HG02571 (cell line): ENCODE data around the gene HMBS.
"Not testable (repeated sequence)": the region's sequence is repeated elsewhere in the genome, so short reads cannot be mapped to it uniquely, and the experiment has no call there.

Experiments
- ATAC-seq: cut with Tn5 transposase; IDR thresholded peaks from one replicate; pipeline ENCODE4 v1.9.1; 2021; ENCODE audit warnings: mild to moderate bottlenecking, moderate library complexity; ENCODE audit not compliant: unreplicated experiment

HMBS gene

GRCh38 chr11:119084663-119085436, at the start of gene HMBS:
Gene HMBS (plus strand): TSS chr11:119084881. CDS start chr11:119085034, 153 bp downstream.
- ATAC-seq = peak; percentile 88

DNA sequence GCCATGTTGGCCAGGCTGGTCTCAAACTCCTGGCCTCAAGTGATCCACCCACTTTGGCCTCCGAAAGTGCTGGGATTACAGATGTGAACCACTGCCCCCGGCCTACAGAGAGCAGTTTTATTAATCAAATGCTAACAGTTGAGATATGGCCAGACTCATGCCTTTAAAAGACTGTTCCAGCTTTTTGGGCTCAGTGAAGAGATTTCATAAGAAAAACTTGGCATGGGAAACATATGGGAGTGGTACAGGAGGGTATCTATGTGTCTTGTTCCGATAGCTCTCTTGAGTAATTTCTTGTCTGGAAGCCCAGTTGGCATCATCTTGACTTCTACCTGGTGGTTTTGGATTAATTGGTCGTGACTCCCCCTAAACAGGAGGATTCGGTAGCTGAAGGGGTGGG, 45.8 kb upstream of the HMBS start:
- no peak for ATAC-seq

DNA sequence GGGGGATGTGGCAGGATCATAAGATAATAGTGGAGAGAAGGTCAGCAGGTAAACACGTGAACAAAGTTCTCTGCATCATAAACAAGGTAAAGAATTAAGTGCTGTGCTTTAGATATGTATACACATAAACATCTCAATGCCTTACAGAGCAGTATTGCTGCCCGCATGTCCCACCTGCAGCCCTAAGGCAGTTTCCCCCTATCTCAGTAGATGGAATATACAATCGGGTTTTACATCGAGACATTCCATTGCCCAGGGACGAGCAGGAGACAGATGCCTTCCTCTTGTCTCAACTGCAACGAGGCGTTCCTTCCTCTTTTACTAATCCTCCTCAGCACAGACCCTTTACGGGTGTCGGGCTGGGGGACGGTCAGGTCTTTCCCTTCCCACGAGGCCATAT, 45.2 kb upstream of the HMBS start:
- not testable (repeated sequence) for ATAC-seq

GRCh38 chr11:119041821-119042514, 42.7 kb upstream of the HMBS start:
- ATAC-seq = no peak

GRCh38 chr11:119042927-119043326, 41.8 kb upstream of the HMBS start:
- no peak for ATAC-seq

DNA sequence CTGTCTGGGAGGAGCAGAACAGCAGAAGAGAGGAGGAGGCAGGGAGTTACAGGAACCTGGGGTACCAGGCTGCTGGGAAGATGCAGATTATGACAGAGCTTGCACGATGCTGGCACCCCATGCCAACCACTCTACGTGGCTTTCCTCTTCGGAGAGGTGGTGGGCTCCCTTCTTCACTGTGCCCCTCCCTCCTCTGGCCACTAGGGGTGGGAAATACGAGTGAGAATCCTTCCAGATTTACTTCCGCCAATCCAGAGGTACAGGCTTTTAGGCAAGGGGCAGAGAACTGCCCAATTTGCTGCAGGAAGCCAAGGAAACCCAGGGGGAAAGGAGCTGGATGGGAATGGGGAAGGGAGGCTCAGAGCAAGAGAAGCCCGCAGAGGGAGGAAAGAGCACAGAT, 40.0 kb upstream of the HMBS start:
- no peak for ATAC-seq

DNA sequence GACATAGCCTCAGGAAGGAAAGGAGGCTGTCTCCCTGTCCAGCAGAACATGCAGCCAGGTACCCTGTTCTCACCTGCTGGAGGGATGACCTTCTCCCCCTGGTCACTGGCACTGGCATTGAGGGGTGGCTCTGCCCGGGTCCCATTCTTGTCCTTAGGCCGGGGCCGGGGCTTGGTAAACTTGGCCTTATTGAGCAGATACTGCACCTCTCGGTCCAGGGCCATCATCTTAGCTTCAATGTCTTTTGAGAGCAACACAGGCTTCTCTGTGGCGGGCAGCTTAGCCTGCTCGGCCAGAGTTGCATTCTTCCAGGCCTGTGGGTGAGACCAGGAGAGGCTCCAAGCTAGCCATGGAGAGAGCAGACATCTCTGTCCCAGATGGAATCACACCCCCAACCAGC, 38.2 kb upstream of the HMBS start:
- no peak for ATAC-seq

DNA sequence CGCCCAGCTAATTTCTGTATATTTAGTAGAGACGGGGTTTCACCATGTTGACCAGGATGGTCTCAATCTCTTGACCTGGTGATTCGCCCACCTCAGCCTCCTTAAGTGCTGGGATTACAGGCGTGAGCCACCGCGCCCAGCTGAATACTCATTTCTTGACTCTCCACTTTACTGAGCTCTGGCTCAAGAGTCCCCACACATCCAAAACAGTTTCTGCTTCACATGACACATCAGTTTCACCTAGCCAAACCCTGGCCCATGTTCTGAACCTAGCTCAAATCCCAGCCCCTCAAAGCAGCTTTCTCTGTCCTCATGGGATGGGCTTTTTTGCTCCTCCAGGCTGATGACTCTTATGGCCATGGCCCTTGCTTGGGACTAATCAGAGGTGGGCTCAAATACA, 37.5 kb upstream of the HMBS start:
- ATAC-seq = no peak

- no peak for ATAC-seq
Observed at GRCh38 chr11:119048644-119049043, 36.0 kb upstream of the HMBS start.

- no peak for ATAC-seq
Observed at GRCh38 chr11:119049081-119049480, 35.6 kb upstream of the HMBS start.

DNA sequence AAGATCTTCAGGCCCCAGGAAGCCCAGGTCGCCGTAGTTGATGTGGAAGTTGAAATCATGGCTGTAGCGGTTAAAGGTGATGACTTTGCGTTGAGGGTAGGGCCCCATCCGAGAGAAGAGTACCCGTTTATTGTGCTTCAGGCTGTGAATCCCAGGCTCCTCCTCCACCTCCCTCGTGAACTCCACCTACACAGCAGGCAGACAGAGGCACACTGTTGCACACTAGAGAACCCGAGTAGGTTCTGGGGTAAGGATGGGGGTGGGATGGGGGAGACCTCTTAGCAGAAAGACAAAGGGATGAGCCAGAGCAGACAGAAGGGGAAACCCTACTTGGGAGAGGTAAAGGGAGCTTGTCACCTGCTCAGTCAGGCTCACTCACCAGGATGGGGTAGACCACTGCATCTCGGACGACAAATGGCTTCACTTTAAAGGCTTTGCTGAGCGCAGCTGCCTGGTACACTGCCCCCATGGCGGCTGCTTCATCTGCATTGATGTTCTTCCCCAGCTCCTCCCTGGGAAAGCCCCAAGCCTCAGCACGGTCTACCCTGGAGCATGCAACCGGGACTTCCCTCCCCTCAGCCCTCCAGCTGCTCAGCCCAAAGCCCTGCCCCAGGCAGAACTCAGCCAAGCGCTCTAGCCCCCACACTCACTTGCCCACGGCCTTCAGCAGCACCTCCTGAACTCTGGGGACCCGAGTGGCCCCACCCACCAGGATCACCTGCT, 33.1 kb upstream of the HMBS start:
- ATAC-seq = peak; percentile 49

DNA sequence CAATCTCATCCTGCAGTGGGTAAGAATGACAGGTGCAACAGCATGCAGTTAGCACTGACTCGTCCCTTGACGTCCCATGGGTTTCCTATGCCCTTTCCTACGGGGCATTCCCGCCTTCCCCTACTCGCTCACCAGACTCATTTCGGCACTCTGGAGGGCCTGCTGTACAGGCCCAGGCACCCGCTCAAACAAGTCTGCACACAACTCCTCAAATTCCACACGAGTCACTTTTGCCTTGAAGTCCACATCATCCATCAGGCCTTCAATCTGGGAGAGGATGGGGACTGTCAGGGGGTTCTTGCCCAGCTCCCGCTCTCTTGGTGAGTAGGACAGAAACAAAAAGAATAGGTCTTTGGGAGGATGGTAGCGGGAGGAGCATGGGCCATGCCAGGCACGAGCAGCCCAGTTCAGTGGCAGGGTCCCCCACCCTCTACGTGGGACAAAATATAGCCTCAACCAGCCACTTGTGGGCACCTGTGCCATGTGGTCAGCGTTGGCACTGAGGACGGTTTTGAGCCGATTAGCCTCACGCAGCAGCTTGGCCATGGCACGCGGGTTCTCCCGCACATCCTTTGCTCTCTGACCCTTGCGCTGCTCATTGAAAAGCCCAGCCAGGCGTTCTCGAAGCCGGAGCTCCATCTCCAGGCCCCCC, 32.4 kb upstream of the HMBS start:
- ATAC-seq = peak; percentile 10

DNA sequence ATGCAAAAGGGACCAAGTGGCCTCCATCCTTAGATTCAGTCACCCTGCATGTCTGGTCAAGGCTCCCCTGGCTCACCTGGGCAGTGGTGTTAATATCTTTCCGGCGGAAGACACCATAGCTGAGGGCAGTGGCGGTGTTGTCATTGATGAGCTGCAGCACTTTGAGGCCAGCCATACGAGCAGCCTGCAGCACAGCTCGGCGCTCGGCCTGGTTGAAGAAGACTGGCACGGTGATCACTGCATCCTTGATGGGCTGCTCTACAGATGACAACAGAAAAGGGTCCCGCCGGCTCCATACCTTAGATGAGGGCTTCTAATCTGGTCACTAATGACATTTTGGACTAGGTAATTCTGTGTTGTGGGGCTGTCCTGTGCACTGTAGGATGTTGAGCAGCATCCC, 30.3 kb upstream of the HMBS start:
- ATAC-seq = no peak

GRCh38 chr11:119055901-119056300, 28.8 kb upstream of the HMBS start:
- ATAC-seq = no peak

DNA sequence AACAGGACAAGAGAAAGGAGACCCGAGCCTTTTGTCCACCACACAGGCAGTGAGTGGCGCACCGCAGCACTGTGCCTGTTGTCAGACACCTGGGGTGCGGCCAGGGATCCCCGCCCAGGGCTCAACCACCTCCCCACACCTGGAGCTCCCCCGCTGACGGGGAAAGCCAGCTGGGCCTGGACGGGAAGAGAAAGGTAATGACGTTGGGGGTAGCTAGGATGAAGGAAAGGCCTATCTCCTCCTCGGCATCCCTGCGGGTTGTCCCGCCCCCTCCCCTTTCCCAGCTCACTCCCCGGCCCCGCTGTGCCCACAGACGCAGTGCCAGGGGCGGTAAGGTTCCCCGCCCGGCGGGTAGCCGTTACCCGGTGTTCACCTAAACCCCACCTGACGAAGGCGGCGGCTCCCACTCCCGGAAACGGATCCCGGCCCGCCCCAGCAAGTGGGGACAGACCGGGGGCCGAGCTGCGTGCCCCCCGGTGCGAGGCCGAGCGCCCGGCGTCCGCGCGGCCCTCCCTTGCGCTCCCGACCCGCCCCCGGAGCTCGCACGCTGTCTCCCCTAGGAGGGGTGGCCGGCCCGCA, 28.2 kb upstream of the HMBS start:
- peak; percentile 1 for ATAC-seq

GRCh38 chr11:119057000-119057769, 27.5 kb upstream of the HMBS start, which contains the start of gene HYOU1:
Gene HYOU1 (minus strand): TSS chr11:119057205. CDS start chr11:119056160, 1,045 bp downstream.
- peak; percentile 93 for ATAC-seq

GRCh38 chr11:119059128-119059527, 25.6 kb upstream of the HMBS start:
- not testable (repeated sequence) for ATAC-seq

GRCh38 chr11:119061256-119061655, 23.4 kb upstream of the HMBS start:
- no peak for ATAC-seq

GRCh38 chr11:119062779-119063178, 21.9 kb upstream of the HMBS start:
- ATAC-seq = no peak

DNA sequence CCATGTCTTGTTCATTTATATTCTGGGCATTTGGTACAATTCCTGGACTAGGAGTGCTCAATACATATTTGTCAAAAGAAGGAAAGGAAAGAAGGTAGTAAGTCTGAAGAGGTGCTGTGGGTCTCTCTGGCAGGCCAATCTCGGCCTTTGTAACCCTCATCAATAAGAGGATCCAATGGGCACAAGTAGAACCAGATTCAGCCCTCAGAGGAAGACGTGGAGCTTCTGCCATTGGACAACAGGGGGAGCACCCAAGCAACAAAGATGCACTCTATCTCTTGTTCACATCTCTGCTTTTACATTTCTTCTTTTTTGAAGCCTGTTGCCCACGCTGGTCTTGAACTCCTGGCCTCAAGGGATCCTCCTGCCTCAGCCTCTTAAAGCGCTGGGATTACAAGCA, 19.3 kb upstream of the HMBS start:
- no peak for ATAC-seq
